Adipose tissue (tissue), 3 donors: ENCODE data around the gene SNRK. TPM values are rescaled to one million over a fixed set of nuclear protein-coding genes. Genes with fewer than 3 reads are reported as not detected.

Experiments used
- H3K27ac ChIP-seq: one replicate; pipeline ENCODE4 v1.5.1; 2013; ENCODE audit warnings: low read depth, low read length
- WGBS, 3 donors: extraction: QIAGEN DNeasy Blood & Tissue Kit; methylation state at CpG; one replicate each; pipeline ENCODE4 v1.1.7; 2013; 5-methylcytosine and 5-hydroxymethylcytosine counted together
- polyA plus RNA-seq, 3 donors: library from polyadenylated mRNA; stranded (reverse); fragments of 200-250 nt; gene quantifications; one replicate each; pipeline ENCODE4 v1.2.3, GENCODE V29; 2013
- donor health status: healthy with polysubstance abuse.
- donor health status: Bipolar disorder and iron deficiency.
- donor health status: healthy.

SNRK gene
- polyA plus RNA-seq, 3 donors = 9.3 to 19.4 (median 16.2) TPM

- H3K27ac ChIP-seq = no peak overlapping the region
Measured at GRCh38 chr3:43388915-43389314, 102.6 kb downstream of the SNRK start.

- 26 to 50% (median 42%) methylated on average over 10 of the region's 10 CpGs for WGBS, 3 donors
- no peak overlapping the region for H3K27ac ChIP-seq
Measured at GRCh38 chr3:43389388-43390254, 103.3 kb downstream of the SNRK start.

DNA sequence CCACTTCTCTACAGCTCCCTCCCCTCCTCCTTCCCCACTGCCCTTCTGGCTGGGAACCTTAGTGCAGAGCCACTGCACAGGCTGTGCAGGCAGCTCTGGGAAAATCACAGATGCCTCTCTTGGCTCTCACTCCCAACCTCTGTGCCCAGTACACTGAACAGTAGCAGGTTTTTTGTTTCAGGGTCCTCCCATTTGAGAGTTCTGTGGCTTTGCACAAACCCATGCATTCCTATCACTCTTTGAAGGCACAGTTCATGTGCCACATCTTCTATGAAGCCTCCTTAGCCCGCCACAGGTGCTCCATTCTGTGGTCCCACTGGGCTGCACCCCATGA lies 103.9 kb downstream of the SNRK start:
- 48 to 100% (median 92%) methylated on average over 1 of the region's 1 CpG for WGBS, 3 donors
- no peak overlapping the region for H3K27ac ChIP-seq

GRCh38 chr3:43391621-43392020 lies 105.3 kb downstream of the SNRK start:
- H3K27ac ChIP-seq = no peak overlapping the region
- 41 to 98% (median 96%) methylated on average over 1 of the region's 1 CpG for WGBS, 3 donors

- 18 to 61% (median 26%) methylated on average over 2 of the region's 2 CpGs for WGBS, 3 donors
- no peak overlapping the region for H3K27ac ChIP-seq
Measured at GRCh38 chr3:43394041-43394554, 107.8 kb downstream of the SNRK start.

DNA sequence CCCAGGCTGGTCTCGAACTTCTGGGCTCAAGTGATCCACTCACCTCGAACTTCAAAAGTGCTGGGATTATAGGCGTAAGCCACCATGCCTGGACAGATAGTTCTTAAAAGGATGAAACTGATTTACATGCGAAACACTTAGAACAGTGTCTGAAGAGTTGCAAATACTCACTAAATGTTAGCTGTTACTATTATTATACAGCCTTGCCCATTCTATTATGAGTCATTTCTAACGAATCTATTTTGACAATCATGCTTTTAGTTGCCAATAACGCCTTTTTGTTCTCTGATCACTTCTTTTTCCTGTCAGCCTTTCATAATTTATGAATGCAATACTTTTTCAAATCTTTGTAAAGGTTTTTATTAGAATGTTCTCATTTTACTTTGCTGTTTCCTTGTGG lies 112.7 kb downstream of the SNRK start:
- 87 to 93% (median 87%) methylated on average over 6 of the region's 6 CpGs for WGBS, 3 donors

DNA sequence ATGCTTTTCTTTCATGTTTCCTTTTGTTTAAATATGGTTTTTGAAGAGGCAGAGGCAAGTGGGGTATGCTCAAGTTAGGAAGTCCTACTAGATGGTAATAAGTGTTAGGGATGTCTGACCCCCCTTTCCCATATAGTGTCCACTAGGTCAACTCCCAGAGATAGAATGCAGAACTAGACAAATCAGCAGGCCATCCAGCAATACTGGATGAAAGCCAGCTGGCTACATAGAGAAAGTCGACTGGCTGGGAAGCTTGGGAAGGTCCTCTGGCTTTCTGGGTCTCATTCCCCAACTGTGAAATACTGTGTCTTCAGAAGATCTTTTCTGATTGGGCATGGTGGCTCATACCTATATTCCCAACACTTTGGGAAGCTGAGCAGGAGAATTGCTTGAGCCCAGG lies 113.8 kb downstream of the SNRK start:
- WGBS, 3 donors = 30 to 63% (median 51%) methylated on average over 1 of the region's 1 CpG

More for the DNA sequence above, 112.7 kb downstream of the SNRK start:
- no peak overlapping the region for H3K27ac ChIP-seq

More for the DNA sequence above, 113.8 kb downstream of the SNRK start:
- no peak overlapping the region for H3K27ac ChIP-seq

Other genes starting within 250 kb of the SNRK start
- 10 to 100 TPM in 2 of 3 donors, 1 to 10 TPM in 1; 7.8 to 11.4 (median 11.3) TPM for gene POMGNT2, start 180.5 kb upstream of the SNRK start, polyA plus RNA-seq